Activated CD4-positive, alpha-beta memory T cell treated with anti-CD3 and anti-CD28 coated beads, Interleukin-2, amount 10 ng/mL, durations not matched to agents 7 days and 5 days (primary cell): ENCODE measurements around the gene OFD1. TPM values are rescaled to one million over a fixed set of nuclear protein-coding genes. Genes with fewer than 3 reads are reported as not detected.
"Not testable (repeated sequence)": the region's sequence is repeated elsewhere in the genome, so short reads cannot be mapped to it uniquely, and the experiment has no call there.

Source experiments
- CTCF ChIA-PET: fragments of 350-600 bp; sonication (Branson Sonifier 250); formaldehyde crosslinking; loops from one replicate; lab custom pipeline; 2021; ENCODE audit warnings: antibody characterized with exemption, inconsistent platforms; lab: Charles Lee
- POLR2A ChIA-PET: fragments of 350-600 bp; sonication (Branson Sonifier 250); formaldehyde crosslinking; loops from one replicate; lab custom pipeline; 2021; ENCODE audit warnings: antibody characterized with exemption; lab: Charles Lee
- DNase-seq: peaks from one replicate; pipeline ENCODE4 v3.0.0-alpha.2; 2020
- H3K27ac Mint-ChIP-seq: one replicate; pipeline ENCODE4 v1.8.0; 2021; ENCODE audit warnings: mild to moderate bottlenecking, mixed read lengths
- H3K27me3 Mint-ChIP-seq: one replicate; pipeline ENCODE4 v1.8.0; 2021; ENCODE audit warnings: mixed read lengths
- H3K36me3 Mint-ChIP-seq: one replicate; pipeline ENCODE4 v1.8.0; 2021; ENCODE audit warnings: low read depth, mixed read lengths
- H3K4me1 Mint-ChIP-seq: one replicate; pipeline ENCODE4 v1.8.0; 2021; ENCODE audit warnings: mixed read lengths
- H3K4me3 Mint-ChIP-seq: one replicate; pipeline ENCODE4 v1.8.0; 2021; ENCODE audit warnings: mild to moderate bottlenecking, mixed read lengths
- H3K9me3 Mint-ChIP-seq: one replicate; pipeline ENCODE4 v1.8.0; 2021; ENCODE audit warnings: mixed read lengths
- total RNA-seq, 2 experiments: library from RNA; stranded (reverse); gene quantifications; one replicate each; pipeline ENCODE4 v1.2.3, GENCODE V29; 2021

OFD1 gene
- total RNA-seq, 2 experiments from 2014 or later, result 41.3 to 47.3 TPM

- Mint-ChIP-seq H3K4me1 (peaks cover 2% of the 10 kb centered on the region), H3K36me3 (peaks cover 46% of the 10 kb centered on the region), H3K9me3 (no peaks in the 10 kb centered on the region), H3K4me3 (no peak overlapping the region), H3K27ac (no peak overlapping the region), H3K27me3 (no peaks in the 10 kb centered on the region)
- POLR2A ChIA-PET, result interaction anchor here (0.6 to 1.0 kb wide), 2 partner anchors 23 to 25 kb away, joined by 3 to 5 read pairs; partner anchors contain the start of genes OFD1 and TRAPPC2
- CTCF ChIA-PET, result no interaction called here
- DNase-seq, result no peak
Measured at GRCh38 chrX:13711141-13711540, 23.4 kb upstream of the OFD1 start.

- no peak for DNase-seq
- POLR2A ChIA-PET, result interaction anchor here (0.9 to 6.5 kb wide), 2 partner anchors 17 to 925 kb away, joined by 3 to 42 read pairs; partner anchors contain the start of genes OFD1, PRPS2 and TRAPPC2
- Mint-ChIP-seq H3K4me1 (peaks cover 27% of the 10 kb centered on the region), H3K27me3 (no peaks in the 10 kb centered on the region), H3K4me3 (no peak overlapping the region), H3K9me3 (no peaks in the 10 kb centered on the region), H3K36me3 (peaks cover 59% of the 10 kb centered on the region), H3K27ac (peak overlapping the region; percentile 64)
- CTCF ChIA-PET, result interaction anchor here (1.0 to 2.1 kb wide), 2 partner anchors 18 to 20 kb away, joined by 3 to 7 read pairs; partner anchors contain the start of genes OFD1 and TRAPPC2
Measured at GRCh38 chrX:13716455-13716854, 18.1 kb upstream of the OFD1 start.

GRCh38 chrX:13716905-13717304, 17.6 kb upstream of the OFD1 start:
- CTCF ChIA-PET, result interaction anchor here (2.1 kb wide), 1 partner anchor 17 kb away, joined by 7 read pairs; the partner anchor contains the start of genes OFD1 and TRAPPC2

GRCh38 chrX:13717700-13718472, 16.7 kb upstream of the OFD1 start:
- DNase-seq, result no peak
- Mint-ChIP-seq H3K4me3 (no peak overlapping the region), H3K27me3 (no peaks in the 10 kb centered on the region), H3K9me3 (no peaks in the 10 kb centered on the region), H3K4me1 (peaks cover 33% of the 10 kb centered on the region), H3K36me3 (peaks cover 56% of the 10 kb centered on the region), H3K27ac (peak overlapping the region; percentile 49)
- ChIA-PET CTCF (no interaction called here), POLR2A (interaction anchor here (6.5 kb wide), 1 partner anchor 16 kb away, joined by 42 read pairs; the partner anchor contains the start of genes OFD1 and TRAPPC2)

More at GRCh38 chrX:13716905-13717304, 17.6 kb upstream of the OFD1 start:
- Mint-ChIP-seq H3K36me3 (peaks cover 59% of the 10 kb centered on the region), H3K27ac (peak overlapping the region; percentile 72), H3K27me3 (no peaks in the 10 kb centered on the region), H3K4me1 (peaks cover 27% of the 10 kb centered on the region), H3K4me3 (no peak overlapping the region), H3K9me3 (no peaks in the 10 kb centered on the region)
- POLR2A ChIA-PET, result interaction anchor here (6.5 kb wide), 1 partner anchor 17 kb away, joined by 42 read pairs; the partner anchor contains the start of genes OFD1 and TRAPPC2
- peak; percentile 52 for DNase-seq

GRCh38 chrX:13719192-13719856, 15.2 kb upstream of the OFD1 start:
- no peaks in the 10 kb centered on the region for H3K9me3 Mint-ChIP-seq
- peak; percentile 20 for DNase-seq
- ChIA-PET POLR2A (interaction anchor here (1.0 to 6.5 kb wide), 2 partner anchors 14 to 50 kb away, joined by 4 to 42 read pairs; partner anchors contain the start of genes OFD1 and TRAPPC2), CTCF (no interaction called here)
- no peak overlapping the region for H3K4me3 Mint-ChIP-seq
- peaks cover 41% of the 10 kb centered on the region for H3K4me1 Mint-ChIP-seq
- peaks cover 66% of the 10 kb centered on the region for H3K36me3 Mint-ChIP-seq
- H3K27ac Mint-ChIP-seq, result peak overlapping the region; percentile 73
- H3K27me3 Mint-ChIP-seq, result no peaks in the 10 kb centered on the region

GRCh38 chrX:13721371-13721770, 13.2 kb upstream of the OFD1 start:
- H3K9me3 Mint-ChIP-seq, result peaks cover 3% of the 10 kb centered on the region
- H3K4me3 Mint-ChIP-seq, result no peak overlapping the region
- ChIA-PET POLR2A (interaction anchor here (5.7 kb wide), 1 partner anchor 14 kb away, joined by 62 read pairs; the partner anchor contains the start of genes OFD1 and TRAPPC2), CTCF (interaction anchor here (0.6 to 0.7 kb wide), 2 partner anchors 14 to 1157 kb away, joined by 3 read pairs; no protein-coding TSS in a partner anchor)
- no peaks in the 10 kb centered on the region for H3K27me3 Mint-ChIP-seq
- peaks cover 56% of the 10 kb centered on the region for H3K4me1 Mint-ChIP-seq
- no peak overlapping the region for H3K27ac Mint-ChIP-seq
- peaks cover 60% of the 10 kb centered on the region for H3K36me3 Mint-ChIP-seq
- no peak for DNase-seq

GRCh38 chrX:13721819-13722519, 12.6 kb upstream of the OFD1 start:
- DNase-seq, result no peak
- ChIA-PET CTCF (interaction anchor here (0.6 to 0.7 kb wide), 2 partner anchors 13 to 1157 kb away, joined by 3 read pairs; no protein-coding TSS in a partner anchor), POLR2A (interaction anchor here (5.7 kb wide), 1 partner anchor 13 kb away, joined by 62 read pairs; the partner anchor contains the start of genes OFD1 and TRAPPC2)
- peaks cover 63% of the 10 kb centered on the region for H3K36me3 Mint-ChIP-seq
- peaks cover 3% of the 10 kb centered on the region for H3K9me3 Mint-ChIP-seq
- peaks cover 59% of the 10 kb centered on the region for H3K4me1 Mint-ChIP-seq
- H3K27me3 Mint-ChIP-seq, result no peaks in the 10 kb centered on the region
- no peak overlapping the region for H3K4me3 Mint-ChIP-seq
- no peak overlapping the region for H3K27ac Mint-ChIP-seq

- peaks cover 50% of the 10 kb centered on the region for H3K4me1 Mint-ChIP-seq
- CTCF ChIA-PET, result interaction anchor here (1.6 kb wide), 1 partner anchor 10 kb away, joined by 4 read pairs; the partner anchor contains the start of genes OFD1 and TRAPPC2
- DNase-seq, result peak; percentile 69
- peak overlapping the region; percentile 24 for H3K4me3 Mint-ChIP-seq
- peak overlapping the region; percentile 71 for H3K27ac Mint-ChIP-seq
- H3K36me3 Mint-ChIP-seq, result peaks cover 69% of the 10 kb centered on the region
- POLR2A ChIA-PET, result interaction anchor here (0.6 to 5.7 kb wide), 3 partner anchors 10 to 568 kb away, joined by 3 to 62 read pairs (median 3); partner anchors contain the start of genes OFD1, RAB9A and TRAPPC2
- not testable (repeated sequence) for H3K9me3 Mint-ChIP-seq, H3K27me3 Mint-ChIP-seq
Measured at GRCh38 chrX:13724878-13725277, 9.7 kb upstream of the OFD1 start.

- Mint-ChIP-seq H3K27ac (peak overlapping the region; percentile 71), H3K36me3 (peaks cover 74% of the 10 kb centered on the region), H3K4me1 (peaks cover 65% of the 10 kb centered on the region)
- CTCF ChIA-PET, DNase-seq, H3K27me3 Mint-ChIP-seq, H3K4me3 Mint-ChIP-seq, H3K9me3 Mint-ChIP-seq: not testable (repeated sequence)
- POLR2A ChIA-PET, result interaction anchor here (5.7 kb wide), 1 partner anchor 8 kb away, joined by 62 read pairs; the partner anchor contains the start of genes OFD1 and TRAPPC2
Measured at GRCh38 chrX:13726583-13726982, 8.0 kb upstream of the OFD1 start.

GRCh38 chrX:13730523-13730922, 4.0 kb upstream of the OFD1 start:
- H3K4me3 Mint-ChIP-seq, H3K27me3 Mint-ChIP-seq, H3K9me3 Mint-ChIP-seq, CTCF ChIA-PET, H3K27ac Mint-ChIP-seq, POLR2A ChIA-PET, DNase-seq: not testable (repeated sequence)
- peaks cover 63% of the 10 kb centered on the region for H3K4me1 Mint-ChIP-seq
- H3K36me3 Mint-ChIP-seq, result peaks cover 74% of the 10 kb centered on the region

GRCh38 chrX:13732246-13733067, 2.1 kb upstream of the OFD1 start:
- DNase-seq, result no peak
- CTCF ChIA-PET, result interaction anchor here (4.0 kb wide), 1 partner anchor 17 kb away, joined by 18 read pairs; no protein-coding TSS in a partner anchor
- Mint-ChIP-seq H3K27ac (peak overlapping the region; percentile 47), H3K27me3 (no peaks in the 10 kb centered on the region), H3K4me1 (peaks cover 56% of the 10 kb centered on the region), H3K36me3 (peaks cover 63% of the 10 kb centered on the region), H3K4me3 (peak overlapping the region; percentile 5), H3K9me3 (peaks cover 2% of the 10 kb centered on the region)
- POLR2A ChIA-PET, result interaction anchor here (1.3 to 4.7 kb wide), 3 partner anchors 8 to 15 kb away, joined by 4 to 62 read pairs (median 42); no protein-coding TSS in a partner anchor
